ENCODE measurements around the gene SLC9A5. TPM values are rescaled to one million over a fixed set of nuclear protein-coding genes. Genes with fewer than 3 reads are reported as not detected.

The SLC9A5 gene
- total RNA-seq, 1 donor from 2014 or later = 1.3 TPM

GRCh38 chr16:67244387-67245185, 4.2 kb upstream of the SLC9A5 start:
- Histone ChIP-seq H3K4me3 (peak overlapping the region; percentile 88), H3K36me3 (peaks cover 4% of the 10 kb centered on the region), H3K27me3 (ENCODE audit: low read depth) (peaks cover 10% of the 10 kb centered on the region), H3K4me1 (peaks cover 97% of the 10 kb centered on the region), H3K9me3 (replicated peaks) (no peaks in the 10 kb centered on the region), H3K27ac (replicated peaks) (peak overlapping the region; percentile 98)
- intact Hi-C loops (cut with micrococcal nuclease) = loop anchor here (5.0 kb wide), 1 partner anchor 993 kb away; the partner anchor contains the start of gene ESRP2
- TF ChIP-seq CTCF (IDR thresholded peaks at IDR 0.05; ENCODE audit: borderline replicate concordance) = peak; percentile 15
- peak; percentile 77 for DNase-seq

DNA sequence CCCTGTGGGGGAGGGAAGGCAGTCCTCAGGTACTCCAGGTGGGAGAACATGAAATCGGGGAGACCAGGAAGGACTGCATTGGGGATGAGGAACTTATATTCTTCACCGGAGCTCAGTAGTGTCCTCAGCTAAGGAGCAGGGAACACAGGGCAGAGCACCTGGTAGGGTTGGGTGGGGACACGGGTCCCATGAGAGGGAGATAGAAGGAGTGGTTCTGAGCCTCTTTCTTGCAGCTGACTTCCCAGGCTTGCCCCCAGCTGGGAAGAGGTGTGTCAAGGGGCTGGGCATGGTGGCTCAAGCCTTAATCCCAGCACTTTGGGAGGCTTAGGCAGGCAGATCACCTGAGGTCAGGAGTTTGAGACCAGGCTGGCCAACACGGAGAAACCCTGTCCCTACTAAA, 3.6 kb upstream of the SLC9A5 start:
- intact Hi-C loops (cut with micrococcal nuclease) = no loop called here
- H3K4me3 ChIP-seq = peak overlapping the region; percentile 88
- TF ChIP-seq CTCF (IDR thresholded peaks at IDR 0.05; ENCODE audit: borderline replicate concordance) = no peak
- DNase-seq = no peak
- no peaks in the 10 kb centered on the region for H3K9me3 ChIP-seq (replicated peaks)
- H3K4me1 ChIP-seq = peaks cover 94% of the 10 kb centered on the region
- peaks cover 15% of the 10 kb centered on the region for H3K27me3 ChIP-seq (ENCODE audit: low read depth)
- H3K36me3 ChIP-seq = no peaks in the 10 kb centered on the region
- H3K27ac ChIP-seq (replicated peaks) = peak overlapping the region; percentile 98

DNA sequence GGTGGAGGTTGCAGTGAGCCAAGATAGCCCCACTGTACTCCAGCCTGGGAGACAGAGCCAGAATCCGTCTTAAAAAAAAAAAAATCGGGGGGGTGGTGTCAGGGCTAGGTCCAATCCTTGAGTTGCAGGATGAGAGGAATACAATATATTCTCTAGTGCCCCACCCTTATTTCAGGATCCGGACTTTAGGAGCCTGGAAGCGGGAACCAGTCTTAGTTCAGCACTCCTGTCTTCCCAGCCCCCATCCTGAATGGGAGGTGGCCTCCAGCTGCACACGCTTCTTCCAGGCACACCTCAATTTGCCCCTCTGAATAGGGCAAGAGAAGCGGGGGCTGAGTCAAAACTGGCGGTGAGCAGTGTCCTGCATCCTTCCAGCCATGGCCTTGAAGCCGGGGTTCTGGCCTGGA, 3.1 kb upstream of the SLC9A5 start:
- Histone ChIP-seq H3K27ac (replicated peaks) (peak overlapping the region; percentile 98), H3K4me3 (peak overlapping the region; percentile 88), H3K36me3 (no peaks in the 10 kb centered on the region), H3K4me1 (peaks cover 89% of the 10 kb centered on the region), H3K27me3 (ENCODE audit: low read depth) (peaks cover 15% of the 10 kb centered on the region), H3K9me3 (replicated peaks) (no peaks in the 10 kb centered on the region)
- DNase-seq = no peak
- intact Hi-C loops (cut with micrococcal nuclease) = no loop called here
- TF ChIP-seq CTCF (IDR thresholded peaks at IDR 0.05; ENCODE audit: borderline replicate concordance) = no peak

GRCh38 chr16:67246081-67246755, 2.6 kb upstream of the SLC9A5 start:
- Histone ChIP-seq H3K9me3 (replicated peaks) (no peaks in the 10 kb centered on the region), H3K27me3 (ENCODE audit: low read depth) (peaks cover 15% of the 10 kb centered on the region), H3K4me3 (peak overlapping the region; percentile 88), H3K27ac (replicated peaks) (peak overlapping the region; percentile 98), H3K36me3 (no peaks in the 10 kb centered on the region), H3K4me1 (peaks cover 84% of the 10 kb centered on the region)
- peak; percentile 80 for DNase-seq
- intact Hi-C loops (cut with micrococcal nuclease) = no loop called here
- TF ChIP-seq CTCF (IDR thresholded peaks at IDR 0.05; ENCODE audit: borderline replicate concordance) = peak; percentile 47

DNA sequence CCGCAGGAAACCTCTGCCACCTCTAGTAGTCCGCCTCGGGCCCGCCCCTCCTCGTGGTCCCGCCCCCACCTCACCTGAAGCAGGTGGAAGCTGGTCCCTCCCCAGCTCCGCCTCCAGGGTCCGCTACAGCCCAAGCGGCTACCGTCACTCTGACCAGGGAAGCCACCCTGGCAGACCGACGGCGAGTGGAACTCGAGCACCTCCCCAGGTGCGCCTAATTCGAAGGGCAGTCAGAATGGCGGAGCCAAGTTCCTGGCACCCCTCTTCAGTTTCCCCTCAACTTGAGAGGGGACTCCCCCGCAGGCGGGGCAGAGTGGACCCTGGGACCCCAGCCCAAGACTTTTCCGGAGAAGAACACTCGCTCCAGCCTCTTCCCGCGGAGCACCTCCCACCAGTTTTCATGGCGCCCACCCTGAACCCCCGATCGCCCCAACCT, 2.0 kb upstream of the SLC9A5 start:
- Histone ChIP-seq H3K4me1 (peaks cover 78% of the 10 kb centered on the region), H3K36me3 (no peaks in the 10 kb centered on the region), H3K4me3 (peak overlapping the region; percentile 88), H3K27ac (replicated peaks) (peak overlapping the region; percentile 98), H3K9me3 (replicated peaks) (no peaks in the 10 kb centered on the region), H3K27me3 (ENCODE audit: low read depth) (peaks cover 15% of the 10 kb centered on the region)
- intact Hi-C loops (cut with micrococcal nuclease) = no loop called here
- TF ChIP-seq CTCF (IDR thresholded peaks at IDR 0.05; ENCODE audit: borderline replicate concordance) = no peak
- DNase-seq = peak; percentile 52

Data from left ventricle myocardium inferior (tissue), 1 donor.